Fibroblast of the conjunctiva (primary cell): Measurements from ENCODE around the gene SMIM43.

Experiments used
- DNase-seq: peaks from one replicate; pipeline ENCODE4 v3.0.0-alpha.2; 2010; ENCODE audit warnings: low read depth

The SMIM43 gene

GRCh38 chr4:121764702-121765367, at the start of gene SMIM43:
TSS of gene SMIM43 (minus strand) at chr4:121765164. CDS start at chr4:121765105, 59 bp downstream.
- no peak for DNase-seq

GRCh38 chr4:121814756-121815155, 49.8 kb upstream of the SMIM43 start:
- no peak for DNase-seq

- no peak for DNase-seq
Measured at GRCh38 chr4:121811122-121811521, 46.2 kb upstream of the SMIM43 start.

- DNase-seq: no peak
Measured at GRCh38 chr4:121806411-121806810, 41.4 kb upstream of the SMIM43 start.

- no peak for DNase-seq
Measured at GRCh38 chr4:121801715-121802075, 36.7 kb upstream of the SMIM43 start.

- peak; percentile 83 for DNase-seq
Measured at GRCh38 chr4:121800961-121801714, 36.2 kb upstream of the SMIM43 start, which contains the start of gene EXOSC9. TSS of gene EXOSC9 (plus strand) at chr4:121801323. CDS start at chr4:121801425, 102 bp downstream.

GRCh38 chr4:121800638-121800960, 35.6 kb upstream of the SMIM43 start:
- DNase-seq: no peak

- no peak for DNase-seq
Measured at GRCh38 chr4:121799867-121800501, 35.0 kb upstream of the SMIM43 start.

GRCh38 chr4:121799208-121799823, 34.4 kb upstream of the SMIM43 start:
- DNase-seq: no peak

- no peak for DNase-seq
Measured at GRCh38 chr4:121796283-121796682, 31.3 kb upstream of the SMIM43 start.

- DNase-seq: no peak
Measured at GRCh38 chr4:121794505-121795188, 29.7 kb upstream of the SMIM43 start.

- no peak for DNase-seq
Measured at GRCh38 chr4:121792966-121793365, 28.0 kb upstream of the SMIM43 start.

- no peak for DNase-seq
Measured at GRCh38 chr4:121791481-121791880, 26.5 kb upstream of the SMIM43 start.

- DNase-seq: no peak
Measured at GRCh38 chr4:121790976-121791375, 26.0 kb upstream of the SMIM43 start.

GRCh38 chr4:121789960-121790829, 25.2 kb upstream of the SMIM43 start:
- DNase-seq: peak; percentile 37

- no peak for DNase-seq
Measured at GRCh38 chr4:121789455-121789854, 24.5 kb upstream of the SMIM43 start.

GRCh38 chr4:121788896-121789295, 23.9 kb upstream of the SMIM43 start:
- no peak for DNase-seq

GRCh38 chr4:121786221-121786620, 21.3 kb upstream of the SMIM43 start:
- DNase-seq: no peak

- peak; percentile 29 for DNase-seq
Measured at GRCh38 chr4:121785479-121785878, 20.5 kb upstream of the SMIM43 start.

GRCh38 chr4:121784975-121785374, 20.0 kb upstream of the SMIM43 start:
- DNase-seq: peak; percentile 69

- DNase-seq: no peak
Measured at GRCh38 chr4:121784401-121784800, 19.4 kb upstream of the SMIM43 start.
